T-helper 2 cell treated with Interferon-gamma antibody and Interleukin-4, amounts not matched to agents 5 μg/mL and 100 μg/mL, for 36 hours (primary cell): ENCODE results near the gene ABCF2.
A peak's percentile ranks its signal among the peaks of the same experiment; 100 is the strongest.

Experiments used
- DNase-seq: peaks from one replicate; pipeline ENCODE4 v3.0.0; 2021; ENCODE audit warnings: low spot score
- H3K27ac Mint-ChIP-seq: one replicate; pipeline ENCODE4 v1.8.0; 2021; ENCODE audit warnings: mild to moderate bottlenecking, mixed read lengths
- H3K27me3 Mint-ChIP-seq: one replicate; pipeline ENCODE4 v1.8.0; 2021; ENCODE audit warnings: low read depth, mixed read lengths
- H3K36me3 Mint-ChIP-seq: one replicate; pipeline ENCODE4 v1.8.0; 2021; ENCODE audit warnings: low read depth, mixed read lengths
- H3K4me1 Mint-ChIP-seq: one replicate; pipeline ENCODE4 v1.8.0; 2021; ENCODE audit warnings: low read depth, mixed read lengths
- H3K4me3 Mint-ChIP-seq: one replicate; pipeline ENCODE4 v1.8.0; 2022; ENCODE audit warnings: mild to moderate bottlenecking, moderate library complexity, mixed read lengths
- H3K9me3 Mint-ChIP-seq: one replicate; pipeline ENCODE4 v1.8.0; 2021; ENCODE audit warnings: mixed read lengths

The ABCF2 gene

GRCh38 chr7:151232091-151232916 lies 5.3 kb upstream of the ABCF2 start, which contains the start of gene CHPF2:
Gene CHPF2 (plus strand): TSS chr7:151232483. CDS start chr7:151234012, 1,529 bp downstream.
- peak; percentile 91 for DNase-seq
- peaks cover 24% of the 10 kb centered on the region for H3K4me1 Mint-ChIP-seq
- H3K27ac Mint-ChIP-seq, result peak within 1 kb of the TSS; percentile 97
- no peaks in the 10 kb centered on the region for H3K9me3 Mint-ChIP-seq
- H3K27me3 Mint-ChIP-seq, result peaks cover 4% of the 10 kb centered on the region
- H3K4me3 Mint-ChIP-seq, result peak within 1 kb of the TSS; percentile 97
- peaks cover 18% of the 10 kb centered on the region for H3K36me3 Mint-ChIP-seq

DNA sequence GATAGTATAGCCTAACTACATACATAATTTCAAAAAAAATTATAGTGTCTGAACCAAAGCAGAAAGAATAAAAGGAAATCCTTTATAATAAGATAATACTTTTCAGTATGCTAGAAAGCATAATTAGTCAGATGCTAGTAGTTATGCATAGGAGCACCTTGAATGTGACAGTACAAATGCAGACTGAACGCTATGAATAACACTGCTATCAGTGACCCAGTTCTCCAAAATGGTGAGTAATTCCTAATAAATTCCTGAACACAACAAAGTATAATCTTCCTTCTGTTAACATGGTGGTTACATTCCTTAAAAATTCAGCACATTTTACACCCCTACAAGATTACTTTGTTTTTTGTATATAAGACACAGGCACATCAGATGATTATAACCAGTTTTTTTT lies 4.1 kb upstream of the ABCF2 start:
- Mint-ChIP-seq H3K27ac (no peak overlapping the region), H3K9me3 (no peaks in the 10 kb centered on the region), H3K27me3 (peaks cover 4% of the 10 kb centered on the region), H3K4me1 (peaks cover 27% of the 10 kb centered on the region), H3K4me3 (peak overlapping the region; percentile 29), H3K36me3 (peaks cover 16% of the 10 kb centered on the region)
- no peak for DNase-seq

DNA sequence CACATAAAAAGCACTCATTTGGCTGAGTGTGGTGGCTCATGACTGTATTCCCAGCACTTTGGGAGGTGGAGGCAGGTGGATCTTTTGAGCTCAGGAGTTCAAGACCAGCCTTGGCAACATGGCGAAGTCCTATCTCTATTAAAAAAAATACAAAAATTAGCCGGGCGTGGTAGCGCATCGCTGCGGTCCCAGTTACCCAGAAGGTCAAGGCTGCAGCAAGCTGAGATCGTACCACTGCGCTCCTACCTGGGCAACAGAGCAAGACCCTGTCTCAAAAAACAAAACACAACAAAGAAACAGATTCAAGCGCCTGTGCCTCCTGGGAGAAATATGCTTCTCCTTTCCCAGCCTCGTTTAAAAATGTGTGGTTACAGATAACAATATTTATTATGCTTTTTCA lies 2.2 kb upstream of the ABCF2 start:
- Mint-ChIP-seq H3K4me3 (no peak overlapping the region), H3K9me3 (no peaks in the 10 kb centered on the region), H3K4me1 (peaks cover 36% of the 10 kb centered on the region), H3K27me3 (peaks cover 4% of the 10 kb centered on the region), H3K27ac (no peak overlapping the region), H3K36me3 (peaks cover 19% of the 10 kb centered on the region)
- no peak for DNase-seq

DNA sequence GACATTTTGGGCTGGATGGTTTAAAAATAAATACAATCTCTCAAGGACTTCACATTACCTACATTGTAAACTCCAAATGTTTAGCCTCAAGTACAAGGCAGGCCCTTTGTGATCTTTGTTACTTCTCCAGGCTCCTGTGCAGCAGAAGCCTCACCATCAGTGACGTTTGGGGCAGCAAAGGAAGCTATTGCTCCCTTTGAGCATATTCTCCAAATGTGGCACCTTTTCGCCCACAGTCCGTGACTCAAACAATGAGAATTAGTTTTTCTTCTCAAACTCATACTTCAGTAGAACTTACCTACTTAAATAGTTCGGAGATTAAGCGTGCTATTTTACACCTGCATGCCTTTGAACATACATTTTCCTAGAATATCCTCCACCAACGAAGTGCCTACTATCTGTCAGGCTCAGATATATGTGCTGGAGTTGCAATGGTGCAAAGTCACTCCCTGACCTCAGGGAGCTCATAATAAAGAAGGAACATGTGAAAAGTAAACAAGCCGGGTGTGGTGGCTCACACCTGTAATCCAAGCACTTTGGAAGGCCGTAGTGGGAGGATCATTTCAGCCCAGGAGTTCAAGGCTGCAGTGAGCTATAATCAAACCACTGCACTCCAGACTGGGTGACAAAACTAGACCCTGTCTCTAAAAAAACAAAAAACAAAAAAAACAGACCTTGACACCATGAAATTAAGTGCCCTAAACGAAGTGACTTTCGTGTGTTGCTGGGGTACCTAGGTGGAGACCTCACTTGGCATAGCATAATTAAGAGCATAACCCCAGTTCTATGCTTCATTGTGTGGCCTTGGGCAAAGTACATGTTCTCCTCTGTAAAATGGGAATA lies 1.2 kb upstream of the ABCF2 start:
- peaks cover 28% of the 10 kb centered on the region for H3K4me1 Mint-ChIP-seq
- H3K27ac Mint-ChIP-seq, result peak overlapping the region; percentile 96
- no peaks in the 10 kb centered on the region for H3K9me3 Mint-ChIP-seq
- peak overlapping the region; percentile 96 for H3K4me3 Mint-ChIP-seq
- peaks cover 4% of the 10 kb centered on the region for H3K27me3 Mint-ChIP-seq
- H3K36me3 Mint-ChIP-seq, result peaks cover 23% of the 10 kb centered on the region
- DNase-seq, result no peak

GRCh38 chr7:151226560-151226874 lies 488 bp downstream of the ABCF2 start:
- peak overlapping the region; percentile 96 for H3K27ac Mint-ChIP-seq

GRCh38 chr7:151225948-151226510 lies 976 bp downstream of the ABCF2 start:
- H3K27me3 Mint-ChIP-seq, result peaks cover 4% of the 10 kb centered on the region
- H3K4me1 Mint-ChIP-seq, result peaks cover 18% of the 10 kb centered on the region
- peaks cover 27% of the 10 kb centered on the region for H3K36me3 Mint-ChIP-seq
- no peak for DNase-seq
- peak overlapping the region; percentile 96 for H3K4me3 Mint-ChIP-seq
- peak overlapping the region; percentile 96 for H3K27ac Mint-ChIP-seq
- H3K9me3 Mint-ChIP-seq, result no peaks in the 10 kb centered on the region

More at GRCh38 chr7:151226560-151226874, 488 bp downstream of the ABCF2 start:
- Mint-ChIP-seq H3K9me3 (no peaks in the 10 kb centered on the region), H3K27me3 (peaks cover 4% of the 10 kb centered on the region), H3K4me1 (peaks cover 21% of the 10 kb centered on the region), H3K4me3 (peak overlapping the region; percentile 96), H3K36me3 (peaks cover 27% of the 10 kb centered on the region)
- no peak for DNase-seq

- Mint-ChIP-seq H3K27me3 (no peaks in the 10 kb centered on the region), H3K36me3 (peaks cover 35% of the 10 kb centered on the region), H3K4me3 (no peak overlapping the region)
Observed at GRCh38 chr7:151223728-151224127, 3.3 kb downstream of the ABCF2 start.

DNA sequence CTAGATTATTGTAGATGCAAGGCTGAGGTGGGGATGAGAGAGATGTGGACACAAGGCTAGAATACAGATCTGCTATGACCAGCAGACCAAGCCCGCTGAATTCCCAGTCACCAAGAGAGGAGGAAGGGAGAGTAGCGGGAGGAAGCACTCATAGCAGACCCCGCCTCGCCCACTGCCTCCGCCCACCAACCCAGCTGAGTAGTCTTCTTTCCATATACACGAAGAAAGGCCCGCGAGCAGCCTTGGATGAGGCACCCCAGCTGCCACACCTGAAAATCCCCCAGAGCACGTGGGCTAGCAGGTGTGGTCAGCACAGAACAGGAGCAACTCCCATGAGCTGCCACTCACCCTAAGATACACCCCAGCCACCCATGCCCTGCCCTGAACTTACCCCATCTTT lies 8.8 kb downstream of the ABCF2 start:
- no peaks in the 10 kb centered on the region for H3K27me3 Mint-ChIP-seq
- H3K9me3 Mint-ChIP-seq, result no peaks in the 10 kb centered on the region
- peaks cover 44% of the 10 kb centered on the region for H3K36me3 Mint-ChIP-seq
- no peak overlapping the region for H3K27ac Mint-ChIP-seq
- DNase-seq, result no peak
- H3K4me3 Mint-ChIP-seq, result no peak overlapping the region
- no peaks in the 10 kb centered on the region for H3K4me1 Mint-ChIP-seq

More at GRCh38 chr7:151223728-151224127, 3.3 kb downstream of the ABCF2 start:
- H3K9me3 Mint-ChIP-seq, result no peaks in the 10 kb centered on the region
- no peak overlapping the region for H3K27ac Mint-ChIP-seq
- no peak for DNase-seq
- peaks cover 18% of the 10 kb centered on the region for H3K4me1 Mint-ChIP-seq

- no peak for DNase-seq
- Mint-ChIP-seq H3K4me1 (no peaks in the 10 kb centered on the region), H3K36me3 (peaks cover 42% of the 10 kb centered on the region), H3K9me3 (no peaks in the 10 kb centered on the region), H3K27me3 (no peaks in the 10 kb centered on the region), H3K27ac (no peak overlapping the region), H3K4me3 (no peak overlapping the region)
Observed at GRCh38 chr7:151215396-151215795, 11.6 kb downstream of the ABCF2 start.

DNA sequence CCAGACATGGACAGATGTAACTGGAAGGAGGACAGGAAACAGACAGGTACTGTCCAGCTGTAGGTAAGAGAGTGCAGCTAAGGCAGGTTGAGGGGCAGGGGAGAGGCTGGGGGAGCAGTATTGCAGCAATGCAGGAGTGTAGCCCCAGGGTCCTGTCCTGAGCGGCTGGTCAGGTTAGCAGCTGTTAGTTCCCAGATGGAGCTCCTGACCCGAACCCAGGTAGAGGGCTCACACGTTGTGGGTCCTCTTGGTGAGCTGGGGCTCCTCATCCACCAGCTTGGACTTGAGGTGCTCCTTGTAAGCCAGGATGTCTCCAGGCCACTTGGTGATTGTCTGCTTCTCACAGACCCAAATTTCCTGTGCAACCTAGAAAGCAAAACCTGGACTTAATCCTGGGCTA lies 13.2 kb downstream of the ABCF2 start:
- Mint-ChIP-seq H3K36me3 (peaks cover 37% of the 10 kb centered on the region), H3K4me3 (no peak overlapping the region), H3K27ac (no peak overlapping the region), H3K4me1 (no peaks in the 10 kb centered on the region), H3K9me3 (no peaks in the 10 kb centered on the region), H3K27me3 (no peaks in the 10 kb centered on the region)
- no peak for DNase-seq

DNA sequence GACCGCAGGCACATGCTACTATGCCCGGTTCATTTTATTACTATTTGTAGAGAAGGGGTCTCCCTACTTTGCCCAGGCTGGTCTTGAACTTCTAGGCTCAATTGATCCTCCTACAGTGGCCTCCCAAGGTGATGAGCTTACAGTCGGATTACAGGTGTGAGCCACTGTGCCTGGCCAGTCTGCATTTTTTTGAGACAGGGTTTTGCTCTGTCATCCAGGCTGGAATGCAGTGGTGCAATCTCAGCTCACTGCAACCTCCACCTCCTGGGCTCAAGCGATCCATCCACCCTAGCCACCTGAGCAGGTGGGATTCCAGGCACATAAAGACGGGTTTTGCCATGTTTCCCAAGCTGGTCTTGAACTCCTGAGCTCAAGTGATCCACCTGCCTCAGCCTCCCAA lies 14.4 kb downstream of the ABCF2 start:
- Mint-ChIP-seq H3K27me3 (no peaks in the 10 kb centered on the region), H3K9me3 (no peaks in the 10 kb centered on the region), H3K36me3 (peaks cover 25% of the 10 kb centered on the region), H3K27ac (no peak overlapping the region), H3K4me3 (no peak overlapping the region), H3K4me1 (peaks cover 8% of the 10 kb centered on the region)
- no peak for DNase-seq

DNA sequence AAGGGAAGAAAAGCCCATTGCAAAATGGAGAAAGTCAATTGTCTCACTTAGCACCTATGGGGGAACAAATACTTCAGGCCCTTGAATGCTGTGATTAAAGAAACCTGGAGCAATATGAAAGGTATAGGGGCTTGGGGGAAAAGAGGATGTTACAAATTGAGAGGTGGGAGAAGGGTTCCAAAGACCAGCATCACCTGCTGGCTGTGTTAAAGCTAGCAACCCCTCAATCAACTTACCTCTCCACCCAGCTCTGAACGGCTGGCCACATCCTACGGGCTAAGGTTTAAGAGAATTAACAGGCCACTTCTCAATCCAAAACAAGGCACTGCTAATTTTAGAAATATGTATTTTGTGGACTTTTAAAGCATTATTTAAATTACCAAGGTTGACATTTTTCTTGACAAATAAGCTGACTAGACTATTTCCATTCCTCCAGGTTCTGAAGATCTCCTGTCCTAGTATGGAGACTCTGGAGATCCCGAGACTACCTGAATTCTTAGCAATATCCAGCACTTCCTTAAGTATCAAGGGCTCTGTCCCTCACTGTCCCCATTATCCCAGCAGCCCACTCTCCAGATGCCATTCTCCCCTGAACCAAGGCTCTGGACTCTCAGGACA lies 15.7 kb downstream of the ABCF2 start:
- Mint-ChIP-seq H3K27me3 (peaks cover 2% of the 10 kb centered on the region), H3K4me3 (no peak overlapping the region), H3K4me1 (peaks cover 20% of the 10 kb centered on the region), H3K27ac (no peak overlapping the region), H3K9me3 (no peaks in the 10 kb centered on the region), H3K36me3 (peaks cover 22% of the 10 kb centered on the region)
- DNase-seq, result no peak

DNA sequence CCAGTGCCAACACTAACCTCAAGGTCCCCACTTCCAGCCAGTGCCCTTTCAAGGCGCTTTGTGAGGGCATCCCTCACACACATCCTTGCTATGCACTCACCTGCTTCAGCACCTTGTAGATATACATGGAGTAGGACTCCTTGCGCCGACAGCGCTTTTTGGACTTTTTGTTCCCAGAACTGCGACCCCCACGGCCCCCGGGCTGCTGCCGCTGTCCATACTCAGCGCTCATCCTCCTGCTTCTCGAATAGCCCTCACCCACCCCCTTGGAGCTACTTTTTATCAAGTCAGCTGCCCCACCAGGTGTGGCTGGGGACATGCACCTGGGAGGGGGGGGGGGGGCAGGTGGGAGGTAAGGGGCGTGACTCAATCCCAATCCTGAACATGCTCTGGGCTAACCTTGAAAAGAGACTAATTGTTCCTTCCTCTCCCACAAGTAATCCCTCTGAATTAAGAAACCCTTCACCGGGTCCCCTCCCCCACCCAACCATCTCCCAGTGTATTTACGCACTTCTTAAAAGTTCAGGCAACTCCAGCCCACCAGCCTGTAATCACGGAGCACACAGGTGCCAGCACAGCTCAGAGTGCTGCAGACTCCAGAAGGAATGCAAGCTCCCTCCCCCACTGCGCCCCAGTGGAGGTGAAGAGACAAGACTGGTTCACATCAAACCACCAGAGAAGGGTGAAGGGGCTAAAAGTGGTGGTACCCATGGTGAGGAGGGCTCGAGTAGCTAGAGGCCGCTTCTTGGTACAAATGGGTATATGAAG lies 16.7 kb downstream of the ABCF2 start, which contains the start of gene H2BK1:
Gene H2BK1, minus strand, starts transcription at position 402 of the 768 bp plus-strand sequence. Its CDS starts 170 bp downstream, at position 232.
- H3K4me3 Mint-ChIP-seq, result no peak within 1 kb of the TSS
- peak within 1 kb of the TSS; percentile 41 for H3K27ac Mint-ChIP-seq
- H3K36me3 Mint-ChIP-seq, result peaks cover 18% of the 10 kb centered on the region
- H3K4me1 Mint-ChIP-seq, result peaks cover 23% of the 10 kb centered on the region
- H3K27me3 Mint-ChIP-seq, result peaks cover 4% of the 10 kb centered on the region
- DNase-seq, result no peak
- H3K9me3 Mint-ChIP-seq, result no peaks in the 10 kb centered on the region
